AG09319 (cell line): ENCODE data around the gene GABRB2.

ENCODE experiments used
- DNase-seq: peaks from one replicate; pipeline ENCODE4 v3.0.0-alpha.2; 2010; ENCODE audit warnings: low read depth; ENCODE audit errors: extremely low read depth
- TF ChIP-seq, protein P1 (sequence below): IDR thresholded peaks from 2 replicates; pipeline ENCODE4 v1.5.1; 2011; ENCODE audit warnings: low read depth, mild to moderate bottlenecking, inconsistent platforms, low read length, moderate library complexity

The GABRB2 gene

DNA sequence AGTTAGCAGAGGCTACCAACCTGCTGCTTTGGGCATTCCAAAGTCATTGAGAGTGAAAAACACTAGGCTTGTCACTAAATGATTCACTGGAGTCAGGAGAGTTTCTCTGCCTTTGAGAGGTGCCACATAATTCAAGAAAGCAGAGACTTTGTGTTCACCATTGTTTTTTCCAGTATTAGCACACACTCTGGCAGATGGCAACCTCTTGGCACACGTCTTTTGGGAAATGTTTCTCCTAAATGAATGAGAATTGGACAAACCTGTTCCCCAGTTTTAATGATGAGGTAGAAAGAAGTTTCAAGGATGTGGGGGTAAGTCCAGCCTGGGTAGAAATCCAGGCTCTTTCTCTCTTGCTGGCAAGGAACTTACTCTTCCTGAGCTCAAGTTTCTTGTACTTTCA lies 259.1 kb downstream of the GABRB2 start:
- no peak for DNase-seq
- TF ChIP-seq, protein P1, sequence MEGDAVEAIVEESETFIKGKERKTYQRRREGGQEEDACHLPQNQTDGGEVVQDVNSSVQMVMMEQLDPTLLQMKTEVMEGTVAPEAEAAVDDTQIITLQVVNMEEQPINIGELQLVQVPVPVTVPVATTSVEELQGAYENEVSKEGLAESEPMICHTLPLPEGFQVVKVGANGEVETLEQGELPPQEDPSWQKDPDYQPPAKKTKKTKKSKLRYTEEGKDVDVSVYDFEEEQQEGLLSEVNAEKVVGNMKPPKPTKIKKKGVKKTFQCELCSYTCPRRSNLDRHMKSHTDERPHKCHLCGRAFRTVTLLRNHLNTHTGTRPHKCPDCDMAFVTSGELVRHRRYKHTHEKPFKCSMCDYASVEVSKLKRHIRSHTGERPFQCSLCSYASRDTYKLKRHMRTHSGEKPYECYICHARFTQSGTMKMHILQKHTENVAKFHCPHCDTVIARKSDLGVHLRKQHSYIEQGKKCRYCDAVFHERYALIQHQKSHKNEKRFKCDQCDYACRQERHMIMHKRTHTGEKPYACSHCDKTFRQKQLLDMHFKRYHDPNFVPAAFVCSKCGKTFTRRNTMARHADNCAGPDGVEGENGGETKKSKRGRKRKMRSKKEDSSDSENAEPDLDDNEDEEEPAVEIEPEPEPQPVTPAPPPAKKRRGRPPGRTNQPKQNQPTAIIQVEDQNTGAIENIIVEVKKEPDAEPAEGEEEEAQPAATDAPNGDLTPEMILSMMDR, result no peak

DNA sequence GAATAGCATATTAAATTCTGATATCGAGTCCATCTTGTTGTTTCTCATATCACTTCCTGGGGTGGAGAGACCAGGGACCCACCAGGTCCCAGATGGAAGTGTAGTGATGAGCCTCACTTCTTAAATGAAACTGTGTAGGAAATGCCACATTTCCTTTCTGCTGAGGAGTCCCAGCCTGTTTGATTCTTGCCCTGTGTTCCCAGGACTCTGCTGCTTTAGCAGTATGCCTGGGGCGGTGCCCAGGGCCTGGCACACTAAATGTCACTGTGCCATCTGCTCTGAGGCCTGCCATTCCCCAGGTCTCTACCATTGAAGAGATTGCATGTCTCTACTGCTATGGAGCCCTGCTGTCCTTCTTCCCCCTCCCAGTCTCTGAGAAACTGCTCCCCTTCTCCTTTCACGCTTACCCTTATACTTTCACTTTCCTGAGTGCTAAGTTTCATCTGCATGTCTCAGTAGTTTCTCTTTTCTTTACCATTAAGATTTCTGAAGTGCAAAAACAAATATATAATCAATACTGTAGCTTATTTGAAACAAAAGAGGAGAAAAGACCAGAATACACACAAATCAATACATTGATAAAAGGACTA lies 260.4 kb downstream of the GABRB2 start:
- TF ChIP-seq, protein P1, result no peak
- no peak for DNase-seq

DNA sequence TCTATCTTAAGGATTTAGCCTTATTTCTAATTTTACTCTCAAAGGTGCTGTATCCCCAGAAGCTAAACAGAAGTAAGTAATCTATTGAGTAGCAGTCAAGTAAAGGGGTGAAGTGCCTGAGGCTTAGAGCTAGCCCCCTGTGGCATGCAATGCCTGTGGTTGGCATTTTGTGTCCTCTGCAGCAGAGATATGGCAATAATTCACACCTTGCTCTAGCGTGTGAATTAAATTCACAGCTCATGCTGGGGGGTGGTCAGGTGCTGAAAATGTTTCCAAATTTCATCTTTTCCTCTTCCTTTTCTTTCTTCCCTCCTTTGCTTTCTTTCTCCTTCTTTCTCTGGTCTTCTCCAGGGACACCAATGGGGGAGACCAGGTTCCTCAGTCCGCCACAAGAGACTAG lies 262.1 kb downstream of the GABRB2 start:
- no peak for DNase-seq
- TF ChIP-seq, protein P1, result no peak

DNA sequence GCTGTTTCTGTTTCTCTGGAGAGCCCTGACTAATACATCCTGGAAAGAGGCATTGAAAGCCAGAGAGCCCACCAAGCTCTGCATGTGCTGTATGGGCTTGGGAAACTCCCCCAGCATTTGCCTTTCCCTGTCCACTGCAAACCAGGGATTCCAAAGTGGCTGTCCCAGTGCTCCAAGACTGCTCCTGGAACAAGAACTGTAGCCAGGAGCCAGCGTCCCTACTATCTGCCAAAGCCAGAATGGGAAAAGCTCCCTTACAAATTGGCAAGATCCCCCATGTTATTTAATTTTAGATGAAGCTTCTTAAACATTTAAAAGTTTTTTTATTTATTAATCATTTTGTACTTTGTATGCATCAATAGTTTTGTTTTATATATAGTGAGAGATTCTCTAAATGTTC lies 263.2 kb downstream of the GABRB2 start:
- DNase-seq, result no peak
- TF ChIP-seq, protein P1, result no peak

DNA sequence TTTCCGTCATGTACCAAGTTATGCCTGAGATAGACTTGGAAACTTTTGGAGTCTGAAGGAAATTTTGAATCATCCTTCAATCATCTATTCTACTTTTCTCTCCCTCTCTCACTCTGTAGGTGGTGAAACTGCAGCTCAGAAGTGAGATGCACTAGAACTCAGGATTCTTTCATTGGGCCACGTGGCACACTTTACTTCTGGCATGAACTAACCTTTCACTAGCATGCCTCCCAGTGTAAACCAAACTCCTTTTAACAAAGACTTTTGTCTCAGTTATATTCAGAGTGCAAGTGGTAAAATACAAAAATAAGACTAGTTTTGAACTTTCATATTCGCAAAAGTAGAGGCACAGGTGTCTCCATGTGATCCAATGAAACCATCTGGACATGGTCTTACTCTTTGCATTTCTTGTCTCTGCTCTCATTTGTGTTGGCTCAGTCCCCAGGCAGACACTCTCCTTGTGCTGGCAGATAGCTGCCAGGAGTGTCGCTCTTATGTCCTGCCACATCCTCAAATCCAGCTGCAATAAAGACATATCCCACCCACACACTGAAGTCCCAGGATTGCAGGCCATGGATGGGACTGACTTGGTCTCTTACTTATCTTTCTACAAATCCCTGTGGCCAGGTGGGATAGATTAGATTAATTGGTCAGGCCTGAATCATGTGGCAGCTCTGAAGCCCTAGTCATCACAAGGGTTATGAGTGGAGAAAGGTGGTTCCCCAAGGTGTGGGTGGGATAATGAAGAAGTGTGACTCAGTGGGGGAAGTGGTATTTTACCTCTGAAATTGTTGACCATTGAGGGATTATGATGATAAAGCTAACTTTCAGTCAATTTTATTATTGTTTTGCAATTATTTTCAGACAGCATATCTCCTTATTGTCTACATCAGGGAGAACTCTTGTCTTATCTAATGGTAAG lies 267.5 kb downstream of the GABRB2 start:
- DNase-seq, result no peak
- TF ChIP-seq, protein P1, result no peak

DNA sequence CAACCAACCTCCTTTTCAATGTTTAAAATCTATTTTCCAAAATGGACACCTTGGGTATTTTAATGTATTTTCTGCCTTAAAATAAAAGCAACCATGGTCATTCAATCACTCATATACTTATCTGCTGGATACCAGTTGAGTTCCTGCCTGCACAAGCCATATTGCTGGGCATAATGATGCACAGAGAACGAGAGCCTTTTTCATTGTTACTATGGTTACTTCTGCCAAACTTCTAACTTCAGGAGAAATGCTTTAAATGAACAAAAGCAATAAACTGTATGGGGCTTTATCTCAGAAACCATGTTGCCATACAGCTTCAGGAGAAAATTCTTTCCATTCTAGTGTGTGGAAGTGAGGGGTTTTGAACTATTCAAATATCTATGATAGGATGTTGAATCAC lies 269.5 kb downstream of the GABRB2 start:
- DNase-seq, result no peak
- TF ChIP-seq, protein P1, result no peak

DNA sequence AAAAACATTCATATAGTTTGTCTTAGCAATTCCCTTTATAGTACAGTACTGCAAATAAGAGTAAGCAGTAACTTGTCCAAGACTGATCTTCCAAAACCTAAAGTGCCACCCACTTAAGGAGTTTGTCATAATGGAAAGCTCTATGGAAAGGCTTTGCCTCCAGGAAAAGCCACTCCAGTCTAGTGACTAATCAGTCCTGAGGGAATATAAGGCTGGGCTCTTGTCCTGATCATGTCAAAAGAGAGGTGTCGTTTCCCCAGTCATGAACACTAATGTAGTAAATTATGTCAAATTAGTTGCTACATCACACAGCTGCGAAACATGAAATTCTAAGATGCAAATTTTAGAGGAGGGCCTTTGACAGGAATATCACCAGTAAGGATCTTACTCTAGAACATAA lies 271.6 kb downstream of the GABRB2 start:
- TF ChIP-seq, protein P1, result no peak
- DNase-seq, result no peak
